NB4 (cell line): Measurements from ENCODE around the gene SERPINF2.
A peak's percentile ranks its signal among the peaks of the same experiment; 100 is the strongest.

Source experiments
- DNase-seq: peaks from one replicate; pipeline ENCODE4 v3.0.0; 2010; ENCODE audit warnings: low read depth
- H3K4me3 ChIP-seq: one replicate; pipeline ENCODE4 v1.5.1; 2011; ENCODE audit warnings: mild to moderate bottlenecking, low read depth, low read length, moderate library complexity
- MYC ChIP-seq: IDR thresholded peaks from 2 replicates; pipeline ENCODE4 v1.6.1; 2011; ENCODE audit warnings: low read depth, low read length
- POLR2A ChIP-seq: IDR thresholded peaks from 2 replicates; pipeline ENCODE4 v1.6.1; 2011; ENCODE audit warnings: mild to moderate bottlenecking; ENCODE audit not compliant: insufficient read length; ENCODE audit errors: extremely low read depth
- TF ChIP-seq, protein P1 (sequence below): IDR thresholded peaks from one replicate; pipeline ENCODE4 v1.5.1; 2012; ENCODE audit warnings: low read depth, low read length
- TF ChIP-seq, protein P2 (sequence below): IDR thresholded peaks from 2 replicates; pipeline ENCODE4 v1.6.1; 2011; ENCODE audit warnings: low read depth, low read length

Gene SERPINF2

DNA sequence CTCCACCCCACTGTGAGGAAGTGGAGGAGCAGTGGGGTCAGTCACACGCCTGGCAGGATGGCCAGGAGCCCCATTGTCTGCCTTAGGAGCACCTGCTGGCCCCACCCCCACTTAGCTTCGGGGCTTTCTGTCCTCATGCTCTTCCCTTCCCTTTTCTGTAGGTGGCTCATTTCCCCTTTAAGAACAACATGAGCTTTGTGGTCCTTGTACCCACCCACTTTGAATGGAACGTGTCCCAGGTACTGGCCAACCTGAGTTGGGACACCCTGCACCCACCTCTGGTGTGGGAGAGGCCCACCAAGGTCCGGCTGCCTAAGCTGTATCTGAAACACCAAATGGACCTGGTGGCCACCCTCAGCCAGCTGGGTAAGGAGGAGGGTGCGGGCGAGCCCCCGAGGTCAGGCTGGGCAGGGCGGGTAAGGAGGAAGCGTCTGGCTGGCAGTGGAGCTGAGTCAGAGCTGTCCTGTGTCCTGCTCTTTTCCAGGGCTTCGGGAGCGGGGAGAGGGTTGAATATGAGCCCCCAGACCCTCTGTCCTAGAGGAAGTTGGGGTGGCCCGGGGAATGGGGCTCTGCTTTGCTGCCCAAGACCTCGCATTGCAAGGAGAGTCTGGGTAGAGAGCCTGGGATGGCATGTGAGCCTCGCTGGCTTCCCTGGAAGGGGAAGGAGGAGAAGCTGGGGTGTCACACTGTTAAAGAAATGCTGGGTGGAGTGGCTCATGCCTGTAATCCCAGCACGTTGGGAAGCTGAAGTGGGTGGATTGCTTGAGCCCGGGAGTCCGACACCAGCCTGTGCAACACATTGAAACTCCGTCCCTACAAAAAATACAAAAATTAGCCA lies 10.0 kb downstream of the SERPINF2 start:
- TF ChIP-seq MYC: no peak
- TF ChIP-seq, protein P1, sequence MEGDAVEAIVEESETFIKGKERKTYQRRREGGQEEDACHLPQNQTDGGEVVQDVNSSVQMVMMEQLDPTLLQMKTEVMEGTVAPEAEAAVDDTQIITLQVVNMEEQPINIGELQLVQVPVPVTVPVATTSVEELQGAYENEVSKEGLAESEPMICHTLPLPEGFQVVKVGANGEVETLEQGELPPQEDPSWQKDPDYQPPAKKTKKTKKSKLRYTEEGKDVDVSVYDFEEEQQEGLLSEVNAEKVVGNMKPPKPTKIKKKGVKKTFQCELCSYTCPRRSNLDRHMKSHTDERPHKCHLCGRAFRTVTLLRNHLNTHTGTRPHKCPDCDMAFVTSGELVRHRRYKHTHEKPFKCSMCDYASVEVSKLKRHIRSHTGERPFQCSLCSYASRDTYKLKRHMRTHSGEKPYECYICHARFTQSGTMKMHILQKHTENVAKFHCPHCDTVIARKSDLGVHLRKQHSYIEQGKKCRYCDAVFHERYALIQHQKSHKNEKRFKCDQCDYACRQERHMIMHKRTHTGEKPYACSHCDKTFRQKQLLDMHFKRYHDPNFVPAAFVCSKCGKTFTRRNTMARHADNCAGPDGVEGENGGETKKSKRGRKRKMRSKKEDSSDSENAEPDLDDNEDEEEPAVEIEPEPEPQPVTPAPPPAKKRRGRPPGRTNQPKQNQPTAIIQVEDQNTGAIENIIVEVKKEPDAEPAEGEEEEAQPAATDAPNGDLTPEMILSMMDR: no peak
- TF ChIP-seq, protein P2, sequence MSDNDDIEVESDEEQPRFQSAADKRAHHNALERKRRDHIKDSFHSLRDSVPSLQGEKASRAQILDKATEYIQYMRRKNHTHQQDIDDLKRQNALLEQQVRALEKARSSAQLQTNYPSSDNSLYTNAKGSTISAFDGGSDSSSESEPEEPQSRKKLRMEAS: peak; percentile 37
- peak; percentile 45 for DNase-seq
- H3K4me3 ChIP-seq: no peak overlapping the region

DNA sequence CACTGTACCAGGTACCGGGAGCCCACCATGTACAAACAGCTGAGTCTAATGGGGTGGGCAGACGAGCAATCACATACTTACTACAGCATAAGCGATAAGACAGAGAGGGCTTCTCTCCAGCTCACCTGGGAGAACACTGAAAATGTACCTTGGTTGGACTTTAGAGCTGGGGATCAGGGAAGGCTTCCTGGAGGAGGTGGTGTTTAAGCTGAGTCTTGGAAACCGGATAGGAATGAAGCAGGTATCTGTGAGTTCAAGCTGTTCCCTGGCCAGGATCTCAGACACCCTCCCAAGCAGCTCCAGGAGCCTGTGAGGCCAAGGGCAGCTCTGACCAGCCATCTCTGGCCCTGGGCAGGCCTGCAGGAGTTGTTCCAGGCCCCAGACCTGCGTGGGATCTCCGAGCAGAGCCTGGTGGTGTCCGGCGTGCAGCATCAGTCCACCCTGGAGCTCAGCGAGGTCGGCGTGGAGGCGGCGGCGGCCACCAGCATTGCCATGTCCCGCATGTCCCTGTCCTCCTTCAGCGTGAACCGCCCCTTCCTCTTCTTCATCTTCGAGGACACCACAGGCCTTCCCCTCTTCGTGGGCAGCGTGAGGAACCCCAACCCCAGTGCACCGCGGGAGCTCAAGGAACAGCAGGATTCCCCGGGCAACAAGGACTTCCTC lies 11.2 kb downstream of the SERPINF2 start:
- no peak overlapping the region for H3K4me3 ChIP-seq
- TF ChIP-seq MYC: no peak
- TF ChIP-seq, protein P1: no peak
- TF ChIP-seq, protein P2: no peak
- no peak for TF ChIP-seq POLR2A
- DNase-seq: no peak

DNA sequence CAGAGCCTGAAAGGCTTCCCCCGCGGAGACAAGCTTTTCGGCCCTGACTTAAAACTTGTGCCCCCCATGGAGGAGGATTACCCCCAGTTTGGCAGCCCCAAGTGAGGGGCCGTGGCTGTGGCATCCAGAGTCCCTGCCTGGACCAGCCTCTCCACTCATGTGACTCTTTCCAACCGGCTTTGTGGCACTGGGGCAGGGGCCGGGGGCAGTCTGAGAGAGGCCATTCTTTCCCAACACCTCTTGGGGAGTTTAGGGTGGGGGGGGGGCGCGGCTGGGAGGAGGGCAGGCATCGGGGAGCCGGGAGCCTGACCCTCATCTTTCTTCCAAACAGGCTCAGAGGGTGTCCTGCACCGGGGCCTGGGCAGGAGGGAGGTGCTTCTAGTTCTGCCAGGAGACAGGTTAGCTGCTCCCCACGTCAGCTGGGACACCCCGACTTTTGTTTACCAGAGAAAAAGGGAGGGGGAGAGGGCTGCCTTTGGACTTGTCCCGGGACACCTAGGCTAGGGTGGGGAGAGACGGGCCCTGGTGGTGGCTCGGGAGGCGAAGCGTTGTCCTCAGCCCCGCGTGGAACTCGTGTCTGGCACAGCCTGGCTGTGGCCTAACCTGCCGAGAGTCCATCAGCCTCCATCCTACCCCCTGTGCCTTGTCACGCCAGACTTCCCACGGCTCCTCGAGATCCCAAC lies 11.9 kb downstream of the SERPINF2 start:
- no peak overlapping the region for H3K4me3 ChIP-seq
- no peak for DNase-seq
- TF ChIP-seq, protein P2: no peak
- TF ChIP-seq POLR2A (no peak), MYC (no peak)
- TF ChIP-seq, protein P1: no peak

DNA sequence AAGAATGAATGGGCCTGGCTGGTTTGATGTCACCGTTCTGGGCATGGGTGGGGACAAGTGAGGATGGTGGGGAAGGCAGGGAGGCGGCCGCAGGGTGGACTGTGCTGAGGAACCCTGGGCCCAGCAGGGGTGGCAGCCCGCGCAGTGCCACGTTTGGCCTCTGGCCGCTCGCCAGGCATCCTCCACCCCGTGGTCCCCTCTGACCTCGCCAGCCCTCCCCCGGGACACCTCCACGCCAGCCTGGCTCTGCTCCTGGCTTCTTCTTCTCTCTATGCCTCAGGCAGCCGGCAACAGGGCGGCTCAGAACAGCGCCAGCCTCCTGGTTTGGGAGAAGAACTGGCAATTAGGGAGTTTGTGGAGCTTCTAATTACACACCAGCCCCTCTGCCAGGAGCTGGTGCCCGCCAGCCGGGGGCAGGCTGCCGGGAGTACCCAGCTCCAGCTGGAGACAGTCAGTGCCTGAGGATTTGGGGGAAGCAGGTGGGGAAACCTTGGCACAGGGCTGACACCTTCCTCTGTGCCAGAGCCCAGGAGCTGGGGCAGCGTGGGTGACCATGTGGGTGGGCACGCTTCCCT lies 12.7 kb downstream of the SERPINF2 start:
- TF ChIP-seq POLR2A: no peak
- TF ChIP-seq, protein P1: no peak
- no peak for TF ChIP-seq MYC
- TF ChIP-seq, protein P2: no peak
- no peak overlapping the region for H3K4me3 ChIP-seq
- DNase-seq: no peak

DNA sequence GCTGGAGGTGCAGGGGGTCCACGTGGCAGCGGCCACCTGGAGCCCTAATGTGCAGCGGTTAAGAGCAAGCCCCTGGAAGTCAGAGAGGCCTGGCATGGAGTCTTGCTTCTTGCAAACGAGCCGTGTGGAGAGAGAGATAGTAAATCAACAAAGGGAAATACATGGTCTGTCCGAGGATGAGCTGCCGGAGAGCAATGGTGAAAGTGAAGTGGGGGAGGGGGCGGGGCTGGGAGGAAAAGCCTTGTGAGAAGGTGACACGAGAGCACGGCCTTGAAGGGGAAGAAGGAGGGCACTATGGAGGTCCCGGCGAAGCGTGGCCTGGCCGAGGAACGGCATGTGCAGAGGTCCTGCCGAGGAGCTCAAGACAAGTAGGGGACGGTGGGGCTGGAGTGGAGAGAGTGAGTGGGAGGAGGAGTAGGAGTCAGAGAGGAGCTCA lies 13.2 kb downstream of the SERPINF2 start:
- TF ChIP-seq MYC (no peak), POLR2A (no peak)
- TF ChIP-seq, protein P1: no peak
- TF ChIP-seq, protein P2: no peak
- no peak for DNase-seq

More for the DNA sequence above, 13.2 kb downstream of the SERPINF2 start:
- H3K4me3 ChIP-seq: no peak overlapping the region
